BLaER1 treated with 17β-estradiol and CSF1 and Interleukin-3, amounts not matched to agents 10 nM and 100 nM (cell line): Measurements from ENCODE around the gene GPN2.

ENCODE experiments used
- H3K27ac ChIP-seq, 11 experiments: shearing (Covaris generic); formaldehyde crosslinking; 2 replicates each; pipeline ENCODE4 v1.8.1; 2022
- H3K27me3 ChIP-seq, 11 experiments: shearing (Covaris generic); formaldehyde crosslinking; 2 replicates each; pipeline ENCODE4 v1.8.1; 2022
- H3K36me3 ChIP-seq, 11 experiments: shearing (Covaris generic); formaldehyde crosslinking; 2 replicates each; pipeline ENCODE4 v1.8.1; 2022
- H3K4me1 ChIP-seq, 10 experiments: shearing (Covaris generic); formaldehyde crosslinking; 2 replicates each; pipeline ENCODE4 v1.8.1; 2022
- H3K4me2 ChIP-seq, 11 experiments: shearing (Covaris generic); formaldehyde crosslinking; 2 replicates each; pipeline ENCODE4 v1.8.1; 2022
- H3K4me3 ChIP-seq, 10 experiments: shearing (Covaris generic); formaldehyde crosslinking; 2 replicates each; pipeline ENCODE4 v1.8.1; 2022
- H3K9ac ChIP-seq, 11 experiments: shearing (Covaris generic); formaldehyde crosslinking; 2 replicates each; pipeline ENCODE4 v1.8.1; 2022
- H3K9me3 ChIP-seq, 11 experiments: shearing (Covaris generic); formaldehyde crosslinking; replicated peaks in 1 of 11; 2 replicates each; pipeline ENCODE4 v1.8.1; 2022
- H4K20me1 ChIP-seq, 11 experiments: shearing (Covaris generic); formaldehyde crosslinking; 2 replicates each; pipeline ENCODE4 v1.8.1; 2022
- Cebpa-rat ChIP-seq, 11 experiments: shearing (Covaris generic); IDR thresholded peaks; 2 replicates each; pipeline ENCODE4 v1.8.1; 2022

GPN2 gene

GRCh38 chr1:26910343-26911160, 20.5 kb upstream of the GPN2 start:
- no peaks in the 10 kb centered on the region for H3K27me3 ChIP-seq
- H3K4me2 ChIP-seq = no peak overlapping the region
- no peak for TF ChIP-seq Cebpa-rat (IDR thresholded peaks at IDR 0.05)
- no peak overlapping the region for H3K9ac ChIP-seq
- H3K36me3 ChIP-seq = no peaks in the 10 kb centered on the region
- no peaks in the 10 kb centered on the region for H4K20me1 ChIP-seq
- H3K4me3 ChIP-seq = no peak overlapping the region
- H3K27ac ChIP-seq = no peak overlapping the region
- H3K4me1 ChIP-seq = peaks cover 0 to 4% (median 0%) of the 10 kb centered on the region in 10 experiments; a peak in 2 of 20 replicates
- H3K9me3 ChIP-seq = no peaks in the 10 kb centered on the region

- H4K20me1 ChIP-seq = no peaks in the 10 kb centered on the region
- H3K36me3 ChIP-seq = no peaks in the 10 kb centered on the region
- no peak for TF ChIP-seq Cebpa-rat (IDR thresholded peaks at IDR 0.05)
- H3K4me2 ChIP-seq = no peak overlapping the region
- no peak overlapping the region for H3K27ac ChIP-seq
- no peak overlapping the region for H3K4me3 ChIP-seq
- no peak overlapping the region for H3K9ac ChIP-seq
- H3K4me1 ChIP-seq = peaks cover 0 to 4% (median 0%) of the 10 kb centered on the region in 10 experiments; a peak in 2 of 20 replicates
- no peaks in the 10 kb centered on the region for H3K9me3 ChIP-seq
- no peaks in the 10 kb centered on the region for H3K27me3 ChIP-seq
These were observed 19.9 kb upstream of the GPN2 start for GRCh38 chr1:26909951-26910342.

- Histone ChIP-seq H4K20me1 (no peaks in the 10 kb centered on the region), H3K4me2 (peak overlapping the region in 2 of 11 experiments; percentile 15 to 23; a peak in 2 of 22 replicates)
These were observed 17.2 kb upstream of the GPN2 start for GRCh38 chr1:26907071-26907917.

GRCh38 chr1:26900815-26901511, 10.9 kb upstream of the GPN2 start:
- peak overlapping the region; percentile 90 to 98 (median 95) for H3K9ac ChIP-seq
- H3K4me2 ChIP-seq = peak overlapping the region; percentile 84 to 97 (median 94)
- no peak for TF ChIP-seq Cebpa-rat (IDR thresholded peaks at IDR 0.05)
- H3K27ac ChIP-seq = peak overlapping the region; percentile 86 to 97 (median 91)
- peak overlapping the region; percentile 81 to 99 (median 91) for H3K4me3 ChIP-seq
- H3K9me3 ChIP-seq = no peaks in the 10 kb centered on the region
- peaks cover 23 to 32% (median 29%) of the 10 kb centered on the region in 11 experiments for H3K36me3 ChIP-seq
- peaks cover 0 to 31% (median 4%) of the 10 kb centered on the region in 11 experiments; a peak in 10 of 22 replicates for H4K20me1 ChIP-seq
- H3K4me1 ChIP-seq = peaks cover 20 to 37% (median 25%) of the 10 kb centered on the region in 10 experiments
- H3K27me3 ChIP-seq = no peaks in the 10 kb centered on the region

More at GRCh38 chr1:26907071-26907917, 17.2 kb upstream of the GPN2 start:
- Histone ChIP-seq H3K4me3 (no peak overlapping the region), H3K36me3 (no peaks in the 10 kb centered on the region), H3K27me3 (no peaks in the 10 kb centered on the region), H3K9me3 (no peaks in the 10 kb centered on the region), H3K9ac (no peak overlapping the region), H3K27ac (no peak overlapping the region), H3K4me1 (peaks cover 0 to 4% (median 0%) of the 10 kb centered on the region in 10 experiments; a peak in 2 of 20 replicates)
- no peak for TF ChIP-seq Cebpa-rat (IDR thresholded peaks at IDR 0.05)

- peak in 2 of 11 experiments; percentile 21 to 64; a peak in 2 of 22 replicates for TF ChIP-seq Cebpa-rat (IDR thresholded peaks at IDR 0.05)
- Histone ChIP-seq H3K4me1 (peaks cover 20 to 44% (median 27%) of the 10 kb centered on the region in 10 experiments), H3K9me3 (no peaks in the 10 kb centered on the region), H3K4me2 (peak within 1 kb of the TSS; percentile 84 to 97 (median 94)), H3K9ac (peak within 1 kb of the TSS; percentile 90 to 98 (median 95)), H3K27ac (peak within 1 kb of the TSS; percentile 86 to 97 (median 91)), H3K4me3 (peak within 1 kb of the TSS; percentile 81 to 99 (median 91)), H4K20me1 (peaks cover 0 to 35% (median 4%) of the 10 kb centered on the region in 11 experiments; a peak in 11 of 22 replicates), H3K36me3 (peaks cover 31 to 40% (median 36%) of the 10 kb centered on the region in 11 experiments), H3K27me3 (no peaks in the 10 kb centered on the region)
These were observed 10.1 kb upstream of the GPN2 start, which contains the start of gene GPATCH3 for GRCh38 chr1:26900001-26900814. GPATCH3 (minus strand) TSS chr1:26900467; CDS start chr1:26900442, 25 bp downstream.

- Histone ChIP-seq H3K4me3 (no peak overlapping the region), H3K4me1 (peaks cover 20 to 49% (median 27%) of the 10 kb centered on the region in 10 experiments), H3K9me3 (no peaks in the 10 kb centered on the region), H3K27ac (no peak overlapping the region), H3K27me3 (no peaks in the 10 kb centered on the region), H3K9ac (peak overlapping the region in 4 of 11 experiments; percentile 31 to 98 (median 65); a peak in 4 of 22 replicates), H4K20me1 (peaks cover 0 to 46% (median 12%) of the 10 kb centered on the region in 11 experiments; a peak in 11 of 22 replicates), H3K4me2 (peak overlapping the region in 1 of 11 experiments; percentile 96; a peak in 2 of 22 replicates), H3K36me3 (peaks cover 59 to 68% (median 65%) of the 10 kb centered on the region in 11 experiments)
- TF ChIP-seq Cebpa-rat (IDR thresholded peaks at IDR 0.05) = no peak
These were observed 7.3 kb upstream of the GPN2 start for GRCh38 chr1:26897351-26897750.

- Histone ChIP-seq H3K9ac (0 out of 22 replicates have a peak overlapping the region, but pooled peaks of 2 of the 11 experiments have one; percentile 12 to 14), H3K27me3 (no peaks in the 10 kb centered on the region), H3K27ac (no peak overlapping the region), H4K20me1 (peaks cover 0 to 47% (median 15%) of the 10 kb centered on the region in 11 experiments; a peak in 15 of 22 replicates), H3K9me3 (no peaks in the 10 kb centered on the region), H3K4me2 (no peak overlapping the region), H3K4me3 (no peak overlapping the region), H3K36me3 (peaks cover 65 to 85% (median 77%) of the 10 kb centered on the region in 11 experiments), H3K4me1 (peaks cover 11 to 49% (median 27%) of the 10 kb centered on the region in 10 experiments)
- TF ChIP-seq Cebpa-rat (IDR thresholded peaks at IDR 0.05) = no peak
These were observed 4.2 kb upstream of the GPN2 start for GRCh38 chr1:26894263-26894662.
